OCI-LY7 (cell line): ENCODE results near the gene VPS9D1. TPM values are rescaled to one million over a fixed set of nuclear protein-coding genes. Genes with fewer than 3 reads are reported as not detected.
"Not testable (repeated sequence)": the region's sequence is repeated elsewhere in the genome, so short reads cannot be mapped to it uniquely, and the experiment has no call there.

Experiments
- BruUV-seq: library from RNA; stranded (reverse); fragments of 400-500 nt; replicated peaks from 2 replicates; lab custom pipeline; 2021; lab: Mats Ljungman, UMichigan
- CTCF ChIA-PET: fragments of 300-600 bp; sonication (Branson Sonifier 250); formaldehyde crosslinking; loops from one replicate; lab custom pipeline; 2022; ENCODE audit warnings: antibody characterized with exemption; ENCODE audit not compliant: unreplicated experiment; lab: Charles Lee
- POLR2A ChIA-PET: fragments of 300-600 bp; sonication (Branson Sonifier 250); formaldehyde crosslinking; loops from one replicate; lab custom pipeline; 2022; ENCODE audit warnings: antibody characterized with exemption; lab: Charles Lee
- DNase-seq: peaks from one replicate; pipeline ENCODE4 v3.0.0-alpha.2; 2015; ENCODE audit warnings: low spot score
- H2AFZ ChIP-seq: fragments of 200-600 bp; sonication (generic), shearing (Covaris generic); 2 replicates; pipeline ENCODE4 v1.6.1; 2014; ENCODE audit warnings: mild to moderate bottlenecking, antibody characterized with exemption, low read length, moderate library complexity
- H3K27ac ChIP-seq: fragments of 200-600 bp; sonication (generic); 2 replicates; pipeline ENCODE4 v1.5.1; 2014; ENCODE audit warnings: mixed run types, low read depth, mild to moderate bottlenecking, moderate library complexity, low read length, inconsistent platforms; ENCODE audit not compliant: poor library complexity, severe bottlenecking
- H3K36me3 ChIP-seq: fragments of 200-600 bp; sonication (generic); 2 replicates; pipeline ENCODE4 v1.6.1; 2014; ENCODE audit warnings: mild to moderate bottlenecking, antibody characterized with exemption, low read length, moderate library complexity, mixed read lengths; ENCODE audit not compliant: insufficient read depth
- H3K4me1 ChIP-seq: fragments of 200-600 bp; sonication (generic); 2 replicates; pipeline ENCODE4 v1.5.1; 2014; ENCODE audit warnings: mild to moderate bottlenecking, low read length; ENCODE audit not compliant: insufficient read depth, poor library complexity, severe bottlenecking
- H3K4me2 ChIP-seq: fragments of 200-600 bp; sonication (generic); 2 replicates; pipeline ENCODE4 v1.6.1; 2014; ENCODE audit warnings: mild to moderate bottlenecking, low read length
- H3K4me3 ChIP-seq: fragments of 200-600 bp; sonication (generic); 2 replicates; pipeline ENCODE4 v1.5.1; 2014; ENCODE audit warnings: mild to moderate bottlenecking, low read depth, low read length; ENCODE audit not compliant: poor library complexity, severe bottlenecking
- H3K79me2 ChIP-seq: fragments of 200-600 bp; sonication (generic); 2 replicates; pipeline ENCODE4 v1.6.1; 2016; ENCODE audit warnings: low read depth, mild to moderate bottlenecking, low read length, moderate library complexity, mixed read lengths; ENCODE audit not compliant: insufficient read depth
- H3K9me2 ChIP-seq: fragments of 200-600 bp; sonication (generic); 2 replicates; pipeline ENCODE4 v1.6.1; 2016; ENCODE audit warnings: mild to moderate bottlenecking, low read length, mixed read lengths; ENCODE audit not compliant: insufficient read depth
- H3K9me3 ChIP-seq: fragments of 200-600 bp; sonication (generic); 2 replicates; pipeline ENCODE4 v1.6.1; 2014; ENCODE audit warnings: mild to moderate bottlenecking, mixed run types, low read length, mixed read lengths
- H4K20me1 ChIP-seq: fragments of 200-600 bp; sonication (generic); 2 replicates; pipeline ENCODE4 v1.6.1; 2014; ENCODE audit warnings: mild to moderate bottlenecking, antibody characterized with exemption, low read length, moderate library complexity, mixed read lengths; ENCODE audit not compliant: insufficient read depth
- CTCF ChIP-seq: fragments of 200-600 bp; sonication (generic); conservative IDR thresholded peaks from 2 replicates; pipeline ENCODE4 v1.5.1; 2014; ENCODE audit warnings: mild to moderate bottlenecking, antibody characterized with exemption, low read length, moderate library complexity, mixed read lengths
- EZH2phosphoT487 ChIP-seq: fragments of 200-600 bp; sonication (generic); IDR thresholded peaks from 2 replicates; pipeline ENCODE4 v1.6.1; 2018; ENCODE audit warnings: low read depth, borderline replicate concordance, mild to moderate bottlenecking, mixed run types, antibody characterized with exemption, low read length, moderate library complexity, mixed read lengths
- intact Hi-C: fragments of 100-400 bp; cut with micrococcal nuclease; formaldehyde crosslinking; loops from one replicate; pipeline ENCODE4 v1.10.0; 2022; ENCODE audit not compliant: unreplicated experiment
- total RNA-seq, 2 experiments: library from RNA; depleted of rRNA in 1 of 2; stranded (reverse); fragments of >200 nt in 1 of 2; shearing (Covaris generic) in 1 of 2; gene quantifications; 2 replicates each; pipeline ENCODE4 v1.2.3, GENCODE V29; 2014 to 2022

The VPS9D1 gene
- total RNA-seq, 2 experiments from 2014 or later, result 3.1 to 4.6 TPM

- intact Hi-C loops, result no loop called here
- Histone ChIP-seq H3K9me3 (0 out of 2 replicates have a peak, but pooled peaks cover 3% of the 10 kb centered on the region), H3K9me2 (no peaks in the 10 kb centered on the region), H3K4me1 (no peaks in the 10 kb centered on the region), H3K4me2 (no peak overlapping the region), H4K20me1 (no peaks in the 10 kb centered on the region), H3K36me3 (no peaks in the 10 kb centered on the region), H2AFZ (no peak overlapping the region), H3K79me2 (no peaks in the 10 kb centered on the region), H3K27ac (no peak overlapping the region), H3K4me3 (no peak overlapping the region)
- no peak for DNase-seq
- POLR2A ChIA-PET, result no interaction called here
- CTCF ChIA-PET, result no interaction called here
- no peak for TF ChIP-seq EZH2phosphoT487
- TF ChIP-seq CTCF, result no peak
- no TSS peak for BruUV-seq
Observed at GRCh38 chr16:89672177-89672941, 48.3 kb downstream of the VPS9D1 start.

GRCh38 chr16:89671565-89671964 lies 49.1 kb downstream of the VPS9D1 start:
- H3K4me3 ChIP-seq, intact Hi-C loops, H2AFZ ChIP-seq, H3K9me2 ChIP-seq, H3K79me2 ChIP-seq, DNase-seq, H3K4me2 ChIP-seq, H4K20me1 ChIP-seq, H3K27ac ChIP-seq, CTCF ChIA-PET, H3K9me3 ChIP-seq, H3K4me1 ChIP-seq, BruUV-seq, H3K36me3 ChIP-seq: not testable (repeated sequence)
- POLR2A ChIA-PET, result interaction anchor here (0.6 kb wide), 1 partner anchor 107 kb away, joined by 3 read pairs; no protein-coding TSS in a partner anchor

GRCh38 chr16:89670496-89671431 lies 49.9 kb downstream of the VPS9D1 start:
- no peaks in the 10 kb centered on the region; the same call in 1 of the 2 replicates for H3K36me3 ChIP-seq
- no peaks in the 10 kb centered on the region for H3K9me2 ChIP-seq
- no peaks in the 10 kb centered on the region for H4K20me1 ChIP-seq
- TF ChIP-seq CTCF (no peak), EZH2phosphoT487 (no peak)
- no peaks in the 10 kb centered on the region for H3K79me2 ChIP-seq
- no peaks in the 10 kb centered on the region for H3K9me3 ChIP-seq
- BruUV-seq, result TSS peak; percentile 45
- no peaks in the 10 kb centered on the region for H3K4me1 ChIP-seq
- H2AFZ ChIP-seq, result no peak overlapping the region
- CTCF ChIA-PET, result no interaction called here
- H3K4me2 ChIP-seq, result no peak overlapping the region
- no peak overlapping the region for H3K27ac ChIP-seq
- intact Hi-C loops, result no loop called here
- H3K4me3 ChIP-seq, result no peak overlapping the region
- no peak for DNase-seq
- POLR2A ChIA-PET, result interaction anchor here (0.6 kb wide), 1 partner anchor 13 kb away, joined by 3 read pairs; no protein-coding TSS in a partner anchor
